Measurements from ENCODE around the gene ATP6V0E2. TPM values are rescaled to one million over a fixed set of nuclear protein-coding genes. Genes with fewer than 3 reads are reported as not detected.
"Not testable (repeated sequence)": the region's sequence is repeated elsewhere in the genome, so short reads cannot be mapped to it uniquely, and the experiment has no call there.

Gene ATP6V0E2
- total RNA-seq, 1 donor from 2014 or later = 40.8 TPM

GRCh38 chr7:149883452-149883861 lies 9.7 kb downstream of the ATP6V0E2 start:
- Histone ChIP-seq H3K36me3 (ENCODE audit: control insufficient read depth, insufficient read depth, low read length) (no peaks in the 10 kb centered on the region), H3K4me3 (ENCODE audit: low read depth, low read length) (no peak overlapping the region), H3K27me3 (ENCODE audit: control insufficient read depth, insufficient read depth, low read length) (no peaks in the 10 kb centered on the region)
- no peak for DNase-seq (ENCODE audit: low read depth)
- TF ChIP-seq CTCF (IDR thresholded peaks at IDR 0.05; ENCODE audit: insufficient read depth, low read length, poor library complexity, severe bottlenecking) = peak; percentile 73

- no peak for TF ChIP-seq CTCF (IDR thresholded peaks at IDR 0.05; ENCODE audit: insufficient read depth, low read length, poor library complexity, severe bottlenecking)
- DNase-seq (ENCODE audit: low read depth) = no peak
Observed at GRCh38 chr7:149884016-149884415, 10.2 kb downstream of the ATP6V0E2 start.

GRCh38 chr7:149884541-149884940 lies 10.8 kb downstream of the ATP6V0E2 start:
- H3K27me3 ChIP-seq (ENCODE audit: control insufficient read depth, insufficient read depth, low read length) = no peaks in the 10 kb centered on the region
- DNase-seq (ENCODE audit: low read depth) = no peak
- H3K36me3 ChIP-seq (ENCODE audit: control insufficient read depth, insufficient read depth, low read length) = no peaks in the 10 kb centered on the region
- no peak for TF ChIP-seq CTCF (IDR thresholded peaks at IDR 0.05; ENCODE audit: insufficient read depth, low read length, poor library complexity, severe bottlenecking)
- H3K4me3 ChIP-seq (ENCODE audit: low read depth, low read length) = no peak overlapping the region

More at GRCh38 chr7:149884016-149884415, 10.2 kb downstream of the ATP6V0E2 start:
- no peaks in the 10 kb centered on the region for H3K36me3 ChIP-seq (ENCODE audit: control insufficient read depth, insufficient read depth, low read length)
- no peak overlapping the region for H3K4me3 ChIP-seq (ENCODE audit: low read depth, low read length)
- H3K27me3 ChIP-seq (ENCODE audit: control insufficient read depth, insufficient read depth, low read length) = no peaks in the 10 kb centered on the region

- no peak for TF ChIP-seq CTCF (IDR thresholded peaks at IDR 0.05; ENCODE audit: insufficient read depth, low read length, poor library complexity, severe bottlenecking)
- Histone ChIP-seq H3K27me3 (ENCODE audit: control insufficient read depth, insufficient read depth, low read length) (no peaks in the 10 kb centered on the region), H3K36me3 (ENCODE audit: control insufficient read depth, insufficient read depth, low read length) (no peaks in the 10 kb centered on the region), H3K4me3 (ENCODE audit: low read depth, low read length) (no peak overlapping the region)
- DNase-seq (ENCODE audit: low read depth) = no peak
Observed at GRCh38 chr7:149885191-149886017, 11.6 kb downstream of the ATP6V0E2 start.

- H3K36me3 ChIP-seq (ENCODE audit: control insufficient read depth, insufficient read depth, low read length) = no peaks in the 10 kb centered on the region
- no peaks in the 10 kb centered on the region for H3K27me3 ChIP-seq (ENCODE audit: control insufficient read depth, insufficient read depth, low read length)
- DNase-seq (ENCODE audit: low read depth) = no peak
- no peak overlapping the region for H3K4me3 ChIP-seq (ENCODE audit: low read depth, low read length)
- no peak for TF ChIP-seq CTCF (IDR thresholded peaks at IDR 0.05; ENCODE audit: insufficient read depth, low read length, poor library complexity, severe bottlenecking)
Observed at GRCh38 chr7:149886018-149886415, 12.2 kb downstream of the ATP6V0E2 start.

GRCh38 chr7:149887311-149887710 lies 13.5 kb downstream of the ATP6V0E2 start:
- Histone ChIP-seq H3K4me3 (ENCODE audit: low read depth, low read length) (no peak overlapping the region), H3K27me3 (ENCODE audit: control insufficient read depth, insufficient read depth, low read length) (no peaks in the 10 kb centered on the region), H3K36me3 (ENCODE audit: control insufficient read depth, insufficient read depth, low read length) (no peaks in the 10 kb centered on the region)
- DNase-seq (ENCODE audit: low read depth) = no peak
- TF ChIP-seq CTCF (IDR thresholded peaks at IDR 0.05; ENCODE audit: insufficient read depth, low read length, poor library complexity, severe bottlenecking) = no peak

GRCh38 chr7:149890715-149891114 lies 16.9 kb downstream of the ATP6V0E2 start:
- H3K27me3 ChIP-seq (ENCODE audit: control insufficient read depth, insufficient read depth, low read length); H3K36me3 ChIP-seq (ENCODE audit: control insufficient read depth, insufficient read depth, low read length); H3K4me3 ChIP-seq (ENCODE audit: low read depth, low read length); DNase-seq (ENCODE audit: low read depth): not testable (repeated sequence)

- not testable (repeated sequence) for H3K4me3 ChIP-seq (ENCODE audit: low read depth, low read length); H3K27me3 ChIP-seq (ENCODE audit: control insufficient read depth, insufficient read depth, low read length); H3K36me3 ChIP-seq (ENCODE audit: control insufficient read depth, insufficient read depth, low read length); DNase-seq (ENCODE audit: low read depth)
Observed at GRCh38 chr7:149894957-149895356, 21.2 kb downstream of the ATP6V0E2 start.
